Measurements from ENCODE around the gene D2HGDH.
"Not testable (repeated sequence)": the region's sequence is repeated elsewhere in the genome, so short reads cannot be mapped to it uniquely, and the experiment has no call there.

The D2HGDH gene

DNA sequence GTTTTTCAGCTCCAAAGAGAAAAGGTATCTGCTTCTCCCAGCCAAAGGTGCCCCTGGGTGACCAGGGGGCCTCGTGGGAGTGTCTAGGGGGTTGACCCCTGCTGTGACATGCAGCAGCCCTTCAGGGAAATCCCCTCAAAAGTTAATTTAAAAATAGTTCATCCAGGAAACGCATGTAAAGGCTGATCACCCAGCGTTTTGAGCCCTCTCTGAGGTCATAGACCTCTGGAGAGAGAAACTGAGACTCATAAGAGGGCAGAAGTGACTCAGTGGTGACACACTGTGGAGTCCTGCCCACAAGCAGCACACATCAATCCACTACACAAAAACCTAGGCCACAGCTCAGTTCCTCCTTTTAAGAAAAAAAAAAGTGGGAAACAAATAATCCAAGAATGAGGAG lies 54.1 kb downstream of the D2HGDH start:
- Histone ChIP-seq H3K27ac (ENCODE audit: low read length) (no peak overlapping the region), H3K9me3 (ENCODE audit: insufficient read depth, low read depth, low read length) (peaks cover 11% of the 10 kb centered on the region)

GRCh38 chr2:241791385-241791784 lies 57.0 kb downstream of the D2HGDH start:
- H3K27ac ChIP-seq (ENCODE audit: low read length); H3K27me3 ChIP-seq (ENCODE audit: insufficient read depth, low read length); H3K36me3 ChIP-seq (ENCODE audit: insufficient read depth, low read depth, low read length); H3K4me3 ChIP-seq (ENCODE audit: low read length); H3K9ac ChIP-seq (ENCODE audit: low read depth, low read length); H3K4me1 ChIP-seq (ENCODE audit: insufficient read depth, low read length): not testable (repeated sequence)
- peaks cover 11% of the 10 kb centered on the region for H3K9me3 ChIP-seq (ENCODE audit: insufficient read depth, low read depth, low read length)

More for the DNA sequence above, 54.1 kb downstream of the D2HGDH start:
- Histone ChIP-seq H3K27me3 (ENCODE audit: insufficient read depth, low read length) (no peaks in the 10 kb centered on the region), H3K36me3 (ENCODE audit: insufficient read depth, low read depth, low read length) (no peaks in the 10 kb centered on the region), H3K9ac (ENCODE audit: low read depth, low read length) (no peak overlapping the region), H3K4me3 (ENCODE audit: low read length) (no peak overlapping the region), H3K4me1 (ENCODE audit: insufficient read depth, low read length) (no peaks in the 10 kb centered on the region)

DNA sequence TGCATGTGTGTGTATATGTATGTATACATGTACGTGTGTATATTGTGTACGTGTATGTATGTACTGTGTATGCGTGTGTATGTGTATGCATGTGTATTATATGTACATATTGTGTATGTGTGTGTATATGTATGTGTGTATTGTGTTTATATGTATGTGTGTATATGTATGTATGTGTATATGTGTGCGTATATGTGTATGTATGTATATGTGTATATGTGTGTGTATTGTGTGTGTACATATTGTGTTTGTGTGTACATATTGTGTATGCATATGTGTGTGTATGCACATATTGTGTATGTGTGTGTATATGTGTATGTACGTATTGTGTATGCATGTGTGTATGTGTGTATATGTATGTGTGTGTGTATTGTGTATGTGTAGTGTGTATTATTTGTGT lies 59.0 kb downstream of the D2HGDH start:
- Histone ChIP-seq H3K4me1 (ENCODE audit: insufficient read depth, low read length) (no peaks in the 10 kb centered on the region), H3K36me3 (ENCODE audit: insufficient read depth, low read depth, low read length) (no peaks in the 10 kb centered on the region), H3K9me3 (ENCODE audit: insufficient read depth, low read depth, low read length) (peaks cover 11% of the 10 kb centered on the region), H3K4me3 (ENCODE audit: low read length) (no peak overlapping the region), H3K27me3 (ENCODE audit: insufficient read depth, low read length) (no peaks in the 10 kb centered on the region), H3K27ac (ENCODE audit: low read length) (no peak overlapping the region), H3K9ac (ENCODE audit: low read depth, low read length) (no peak overlapping the region)

DNA sequence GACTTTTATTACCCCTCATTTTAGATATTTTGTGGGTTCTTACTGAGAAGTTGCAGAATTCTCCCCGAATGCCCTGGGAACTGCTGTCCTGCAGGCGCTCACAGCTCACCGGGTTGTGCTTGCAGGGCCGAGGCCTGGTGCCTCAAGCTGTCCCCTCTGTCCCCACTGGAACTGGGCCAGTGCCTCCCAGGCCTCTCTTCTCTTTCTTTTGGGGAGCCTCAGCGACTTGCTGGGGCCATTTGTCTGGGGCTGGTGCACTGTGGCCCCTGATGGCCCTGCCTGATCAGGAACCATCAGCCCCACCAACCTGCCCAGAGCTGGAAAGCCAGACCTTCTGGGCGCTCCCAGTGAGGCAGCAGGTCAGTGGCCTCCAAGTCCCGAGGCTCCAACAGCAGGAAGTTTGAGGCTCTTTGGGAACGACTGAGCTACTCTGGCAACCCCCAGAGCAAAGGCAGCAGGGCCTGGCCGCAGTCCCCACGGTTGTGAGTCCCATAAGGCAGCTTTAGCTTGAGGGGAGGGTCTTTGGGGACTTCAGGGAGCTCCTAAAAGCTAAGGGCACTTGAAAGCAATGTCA lies 59.9 kb downstream of the D2HGDH start:
- Histone ChIP-seq H3K27me3 (ENCODE audit: insufficient read depth, low read length) (no peaks in the 10 kb centered on the region), H3K9me3 (ENCODE audit: insufficient read depth, low read depth, low read length) (peaks cover 7% of the 10 kb centered on the region), H3K36me3 (ENCODE audit: insufficient read depth, low read depth, low read length) (no peaks in the 10 kb centered on the region), H3K9ac (ENCODE audit: low read depth, low read length) (no peak overlapping the region), H3K4me1 (ENCODE audit: insufficient read depth, low read length) (no peaks in the 10 kb centered on the region), H3K4me3 (ENCODE audit: low read length) (no peak overlapping the region), H3K27ac (ENCODE audit: low read length) (no peak overlapping the region)

DNA sequence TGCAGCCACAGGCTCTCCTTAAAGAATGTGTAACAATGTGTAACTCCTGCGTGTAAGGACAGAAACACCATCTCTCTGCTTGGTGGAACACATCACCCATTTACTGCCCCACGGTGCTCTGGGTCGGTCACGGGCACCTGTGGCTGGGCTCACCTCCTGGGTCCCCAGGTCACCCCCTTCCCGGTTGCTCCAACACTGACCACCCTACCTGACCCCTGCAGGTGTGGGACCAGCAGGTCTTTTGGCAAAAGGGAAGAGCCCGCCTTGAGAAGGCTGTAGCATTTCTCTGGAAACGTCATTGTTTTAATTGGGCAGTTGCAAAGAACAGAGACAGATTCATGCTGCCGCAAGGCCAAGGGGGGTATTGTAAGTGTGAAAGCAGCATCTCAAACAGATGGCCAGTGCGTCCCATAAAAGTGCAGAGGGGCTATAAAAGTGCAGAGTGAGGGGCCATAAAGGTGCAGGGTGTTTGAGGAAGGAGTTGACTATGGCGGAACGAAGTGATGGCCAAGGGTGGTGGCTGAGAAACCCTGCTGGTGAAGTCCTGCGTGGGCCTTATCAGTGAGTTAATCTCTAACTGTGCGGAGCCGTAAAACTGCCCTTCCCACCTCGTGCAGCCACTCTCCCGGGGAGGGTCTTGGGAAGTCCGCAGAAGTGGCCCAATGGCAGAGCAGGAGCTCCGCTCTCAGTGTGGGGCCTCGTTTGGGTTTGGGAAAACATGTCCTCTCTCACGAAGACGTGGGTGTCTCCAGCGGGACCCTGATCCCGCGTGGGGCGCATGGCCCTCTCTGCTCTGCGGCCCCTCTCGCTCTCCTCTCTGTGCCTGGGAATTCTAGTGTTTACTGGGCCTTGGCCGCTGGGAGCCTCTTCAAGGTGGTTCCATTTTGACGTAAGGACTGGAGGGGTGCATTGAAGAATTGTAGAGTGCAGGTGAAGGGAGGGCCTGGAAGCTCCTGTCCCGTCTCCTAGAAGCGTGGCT lies 60.9 kb downstream of the D2HGDH start:
- H3K9ac ChIP-seq (ENCODE audit: low read depth, low read length), result no peak overlapping the region
- peaks cover 7% of the 10 kb centered on the region for H3K9me3 ChIP-seq (ENCODE audit: insufficient read depth, low read depth, low read length)
- no peaks in the 10 kb centered on the region for H3K27me3 ChIP-seq (ENCODE audit: insufficient read depth, low read length)
- no peak overlapping the region for H3K4me3 ChIP-seq (ENCODE audit: low read length)
- no peak overlapping the region for H3K27ac ChIP-seq (ENCODE audit: low read length)
- no peaks in the 10 kb centered on the region for H3K4me1 ChIP-seq (ENCODE audit: insufficient read depth, low read length)
- no peaks in the 10 kb centered on the region for H3K36me3 ChIP-seq (ENCODE audit: insufficient read depth, low read depth, low read length)

GRCh38 chr2:241796209-241796608 lies 61.8 kb downstream of the D2HGDH start:
- Histone ChIP-seq H3K4me1 (ENCODE audit: insufficient read depth, low read length) (no peaks in the 10 kb centered on the region), H3K9ac (ENCODE audit: low read depth, low read length) (no peak overlapping the region), H3K4me3 (ENCODE audit: low read length) (no peak overlapping the region), H3K27me3 (ENCODE audit: insufficient read depth, low read length) (no peaks in the 10 kb centered on the region), H3K27ac (ENCODE audit: low read length) (no peak overlapping the region), H3K9me3 (ENCODE audit: insufficient read depth, low read depth, low read length) (peaks cover 1% of the 10 kb centered on the region), H3K36me3 (ENCODE audit: insufficient read depth, low read depth, low read length) (no peaks in the 10 kb centered on the region)

- Histone ChIP-seq H3K36me3 (ENCODE audit: insufficient read depth, low read depth, low read length) (no peaks in the 10 kb centered on the region), H3K4me1 (ENCODE audit: insufficient read depth, low read length) (no peaks in the 10 kb centered on the region), H3K4me3 (ENCODE audit: low read length) (no peak overlapping the region), H3K27me3 (ENCODE audit: insufficient read depth, low read length) (no peaks in the 10 kb centered on the region), H3K9me3 (ENCODE audit: insufficient read depth, low read depth, low read length) (no peaks in the 10 kb centered on the region), H3K27ac (ENCODE audit: low read length) (no peak overlapping the region), H3K9ac (ENCODE audit: low read depth, low read length) (no peak overlapping the region)
Measured at GRCh38 chr2:241796610-241797138, 62.2 kb downstream of the D2HGDH start.

GRCh38 chr2:241797441-241798080 lies 63.1 kb downstream of the D2HGDH start:
- no peak overlapping the region for H3K4me3 ChIP-seq (ENCODE audit: low read length)
- H3K9ac ChIP-seq (ENCODE audit: low read depth, low read length), result no peak overlapping the region
- no peaks in the 10 kb centered on the region for H3K9me3 ChIP-seq (ENCODE audit: insufficient read depth, low read depth, low read length)
- H3K27ac ChIP-seq (ENCODE audit: low read length), result no peak overlapping the region
- no peaks in the 10 kb centered on the region for H3K4me1 ChIP-seq (ENCODE audit: insufficient read depth, low read length)
- H3K27me3 ChIP-seq (ENCODE audit: insufficient read depth, low read length), result peaks cover 1% of the 10 kb centered on the region
- H3K36me3 ChIP-seq (ENCODE audit: insufficient read depth, low read depth, low read length), result no peaks in the 10 kb centered on the region

- Histone ChIP-seq H3K4me1 (ENCODE audit: insufficient read depth, low read length) (no peaks in the 10 kb centered on the region), H3K27ac (ENCODE audit: low read length) (no peak overlapping the region)
Measured at GRCh38 chr2:241798081-241798630, 63.7 kb downstream of the D2HGDH start.

GRCh38 chr2:241798631-241799521 lies 64.4 kb downstream of the D2HGDH start:
- Histone ChIP-seq H3K36me3 (ENCODE audit: insufficient read depth, low read depth, low read length) (no peaks in the 10 kb centered on the region), H3K4me3 (ENCODE audit: low read length) (no peak overlapping the region), H3K27ac (ENCODE audit: low read length) (no peak overlapping the region), H3K27me3 (ENCODE audit: insufficient read depth, low read length) (peaks cover 14% of the 10 kb centered on the region), H3K9me3 (ENCODE audit: insufficient read depth, low read depth, low read length) (no peaks in the 10 kb centered on the region), H3K9ac (ENCODE audit: low read depth, low read length) (no peak overlapping the region), H3K4me1 (ENCODE audit: insufficient read depth, low read length) (no peaks in the 10 kb centered on the region)

More at GRCh38 chr2:241798081-241798630, 63.7 kb downstream of the D2HGDH start:
- Histone ChIP-seq H3K9ac (ENCODE audit: low read depth, low read length) (no peak overlapping the region), H3K4me3 (ENCODE audit: low read length) (no peak overlapping the region), H3K36me3 (ENCODE audit: insufficient read depth, low read depth, low read length) (no peaks in the 10 kb centered on the region), H3K27me3 (ENCODE audit: insufficient read depth, low read length) (peaks cover 7% of the 10 kb centered on the region), H3K9me3 (ENCODE audit: insufficient read depth, low read depth, low read length) (no peaks in the 10 kb centered on the region)
